GM12864 (cell line): ENCODE results near the gene DSPP.
"Not testable (repeated sequence)": the region's sequence is repeated elsewhere in the genome, so short reads cannot be mapped to it uniquely, and the experiment has no call there.

Experiments
- DNase-seq: peaks from one replicate; pipeline ENCODE4 v3.0.0-alpha.2; 2011; ENCODE audit warnings: low read depth
- H3K4me3 ChIP-seq: 2 replicates; pipeline ENCODE4 v1.5.1; 2011; ENCODE audit warnings: mild to moderate bottlenecking, low read depth, low read length, control low read depth
- TF ChIP-seq, protein P1 (sequence below): IDR thresholded peaks from 2 replicates; pipeline ENCODE4 v1.5.1; 2011; ENCODE audit warnings: low read depth, mild to moderate bottlenecking, moderate library complexity, low read length, control low read depth, inconsistent platforms; ENCODE audit errors: missing control alignments

DSPP gene

DNA sequence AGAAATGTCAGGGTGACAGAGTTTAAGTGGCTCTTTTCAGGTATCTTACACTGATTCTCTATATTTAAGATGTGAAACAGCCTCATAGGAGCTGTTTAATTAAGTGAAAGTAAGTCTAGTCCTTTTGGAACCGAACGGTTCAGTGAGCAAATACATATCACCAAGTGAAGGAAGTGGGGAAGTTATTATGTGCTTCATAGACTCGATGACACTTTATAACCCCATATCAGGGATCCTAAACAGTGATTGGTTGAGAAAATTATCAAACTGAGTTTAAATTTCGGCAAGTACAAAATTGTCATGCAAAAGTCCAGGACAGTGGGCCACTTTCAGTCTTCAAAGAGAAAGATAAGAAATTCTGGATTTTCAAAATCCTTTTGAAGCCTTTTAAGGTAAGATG, at the start of gene DSPP:
TSS of gene DSPP (plus strand) at position 301 of the 400 bp plus-strand sequence. CDS start 2,380 bp downstream, outside the sequence.
- H3K4me3 ChIP-seq: no peak within 1 kb of the TSS
- TF ChIP-seq, protein P1, sequence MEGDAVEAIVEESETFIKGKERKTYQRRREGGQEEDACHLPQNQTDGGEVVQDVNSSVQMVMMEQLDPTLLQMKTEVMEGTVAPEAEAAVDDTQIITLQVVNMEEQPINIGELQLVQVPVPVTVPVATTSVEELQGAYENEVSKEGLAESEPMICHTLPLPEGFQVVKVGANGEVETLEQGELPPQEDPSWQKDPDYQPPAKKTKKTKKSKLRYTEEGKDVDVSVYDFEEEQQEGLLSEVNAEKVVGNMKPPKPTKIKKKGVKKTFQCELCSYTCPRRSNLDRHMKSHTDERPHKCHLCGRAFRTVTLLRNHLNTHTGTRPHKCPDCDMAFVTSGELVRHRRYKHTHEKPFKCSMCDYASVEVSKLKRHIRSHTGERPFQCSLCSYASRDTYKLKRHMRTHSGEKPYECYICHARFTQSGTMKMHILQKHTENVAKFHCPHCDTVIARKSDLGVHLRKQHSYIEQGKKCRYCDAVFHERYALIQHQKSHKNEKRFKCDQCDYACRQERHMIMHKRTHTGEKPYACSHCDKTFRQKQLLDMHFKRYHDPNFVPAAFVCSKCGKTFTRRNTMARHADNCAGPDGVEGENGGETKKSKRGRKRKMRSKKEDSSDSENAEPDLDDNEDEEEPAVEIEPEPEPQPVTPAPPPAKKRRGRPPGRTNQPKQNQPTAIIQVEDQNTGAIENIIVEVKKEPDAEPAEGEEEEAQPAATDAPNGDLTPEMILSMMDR: no peak
- no peak for DNase-seq

DNA sequence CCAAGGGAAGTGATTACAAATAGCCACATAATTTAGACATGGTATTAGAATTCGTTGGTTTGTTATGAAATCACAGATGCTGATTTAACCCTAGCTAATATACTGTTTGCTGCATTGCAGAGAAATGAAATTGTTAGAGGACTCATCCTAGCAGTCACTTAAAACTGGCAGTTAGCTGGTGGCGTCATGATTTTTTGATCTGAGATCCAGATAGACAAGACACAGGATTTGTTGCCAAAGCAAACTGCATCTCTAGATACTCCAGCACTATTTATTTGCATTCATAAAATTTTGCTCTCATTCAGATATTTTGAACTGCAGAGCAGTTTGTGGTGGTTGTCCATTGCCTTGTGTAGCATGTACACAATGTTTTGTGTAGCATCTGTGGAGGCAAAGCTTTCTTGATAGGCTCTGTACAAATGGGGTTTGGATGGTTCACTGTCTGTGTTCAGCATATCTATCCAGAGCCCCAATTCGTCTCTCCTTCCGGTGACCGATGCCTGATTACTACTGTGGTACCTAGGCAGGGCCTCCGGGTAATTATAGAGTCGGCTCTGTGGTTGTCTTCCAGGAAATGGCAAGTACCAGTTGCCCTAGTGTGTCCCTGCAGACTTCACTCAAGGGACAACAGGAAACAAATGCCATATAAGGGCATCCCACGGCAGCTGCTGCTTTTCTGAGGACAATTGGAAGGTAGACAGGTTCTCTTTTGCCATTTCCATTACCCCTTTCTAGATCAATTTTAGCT, 49.1 kb upstream of the DSPP start:
- DNase-seq: peak; percentile 33
- H3K4me3 ChIP-seq: no peak overlapping the region
- TF ChIP-seq, protein P1: no peak

DNA sequence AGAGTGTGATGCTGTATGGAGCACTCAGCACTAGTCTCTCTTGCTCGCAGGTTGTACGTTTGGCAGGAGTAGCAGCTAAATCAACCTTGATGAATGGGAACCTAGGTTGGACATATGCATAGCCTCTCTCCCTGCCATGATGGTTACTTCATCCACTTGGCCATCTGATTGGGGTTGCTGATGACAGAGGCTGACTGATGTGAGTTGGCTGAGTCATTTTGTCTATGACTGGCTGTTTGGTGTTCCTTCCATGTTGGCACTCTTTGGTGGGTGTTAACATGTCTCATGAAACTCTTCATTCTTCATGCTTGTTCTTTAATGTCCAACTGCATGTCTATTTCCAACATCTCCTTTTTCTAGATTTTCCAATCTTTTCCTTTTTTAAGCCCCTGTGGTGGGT, 47.5 kb upstream of the DSPP start:
- no peak for DNase-seq
- TF ChIP-seq, protein P1: no peak
- H3K4me3 ChIP-seq: no peak overlapping the region

DNA sequence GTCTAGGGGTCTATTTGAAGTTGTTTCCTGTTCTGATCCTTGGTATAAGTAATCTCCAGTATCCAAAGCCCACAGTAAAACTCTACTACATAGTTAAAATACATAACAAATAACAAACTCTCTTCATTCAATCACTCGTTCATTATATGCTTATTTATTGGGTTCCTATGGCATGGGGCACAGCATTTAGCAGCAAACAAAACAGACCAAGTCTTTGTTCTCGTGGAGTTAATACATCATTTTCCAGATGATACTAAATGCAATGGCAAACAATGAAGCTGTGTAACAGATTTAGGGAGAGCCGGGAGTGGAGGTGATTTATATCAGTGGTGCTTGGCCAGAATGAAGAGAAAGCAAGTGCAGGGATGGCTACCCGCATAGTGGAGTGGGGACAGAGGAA, 42.6 kb upstream of the DSPP start:
- DNase-seq: no peak
- no peak overlapping the region for H3K4me3 ChIP-seq
- TF ChIP-seq, protein P1: no peak

DNA sequence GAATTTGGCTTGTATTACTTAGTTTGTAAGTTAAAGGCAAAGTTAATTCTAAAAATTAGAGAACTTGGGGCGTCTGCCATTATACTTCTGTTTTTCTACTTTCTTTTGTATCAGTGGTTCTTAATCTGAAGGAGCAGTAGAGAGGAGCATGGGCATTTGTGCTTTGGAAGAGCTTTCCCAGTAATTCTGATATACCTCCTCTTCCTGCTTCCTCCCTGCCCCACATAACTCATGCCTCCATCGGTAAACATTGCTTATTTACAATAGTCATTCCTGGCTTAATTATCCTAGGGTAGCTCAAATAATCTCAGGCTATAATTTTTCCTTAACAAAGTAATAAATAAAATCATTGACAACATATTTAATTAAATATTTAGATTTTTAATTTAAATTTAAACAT, 42.1 kb upstream of the DSPP start:
- DNase-seq: no peak
- TF ChIP-seq, protein P1: no peak
- H3K4me3 ChIP-seq: no peak overlapping the region

DNA sequence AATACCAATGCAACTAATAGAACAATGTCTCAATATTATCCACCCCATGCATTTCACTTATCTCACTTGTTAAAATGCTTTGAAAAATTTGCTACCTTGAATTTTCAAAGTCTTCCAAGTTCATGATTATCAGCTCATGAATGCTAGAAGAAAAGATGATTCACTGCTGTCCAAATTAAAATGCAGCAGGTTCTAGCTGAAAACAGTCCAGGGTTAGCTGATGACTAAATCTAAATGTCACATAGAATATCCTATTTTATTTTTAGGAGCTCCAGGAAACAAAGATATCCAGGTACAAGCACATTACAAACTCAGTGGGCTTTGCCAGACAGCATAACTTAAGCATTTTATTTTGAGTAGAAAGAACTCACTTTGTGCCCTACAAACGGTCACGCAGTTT, 41.1 kb upstream of the DSPP start:
- no peak for DNase-seq
- H3K4me3 ChIP-seq: no peak overlapping the region
- TF ChIP-seq, protein P1: no peak

DNA sequence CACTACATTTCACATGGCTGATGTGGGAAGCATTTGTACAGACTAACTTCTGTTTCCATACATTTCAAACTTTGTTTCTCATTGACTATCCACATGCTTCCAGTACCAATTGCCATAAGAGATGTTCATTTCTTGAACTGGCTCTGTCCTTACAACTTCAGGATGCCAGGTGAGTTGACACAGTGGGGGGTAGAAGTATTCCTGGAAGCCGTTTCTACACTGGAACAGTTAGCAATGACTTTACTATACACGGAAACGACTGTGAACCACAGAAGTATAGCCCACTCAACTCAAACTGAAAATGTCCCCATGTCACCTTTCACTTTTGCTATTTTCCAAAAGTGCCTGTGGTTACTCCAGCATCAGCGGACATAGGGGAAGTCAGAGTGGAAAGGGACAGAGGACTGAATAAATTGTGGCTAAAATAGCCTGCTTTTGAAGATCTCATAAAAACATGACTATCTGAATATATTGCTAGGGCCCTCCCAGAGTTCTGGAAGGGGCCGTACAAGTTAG, 38.0 kb upstream of the DSPP start:
- TF ChIP-seq, protein P1: no peak
- H3K4me3 ChIP-seq: no peak overlapping the region
- no peak for DNase-seq

DNA sequence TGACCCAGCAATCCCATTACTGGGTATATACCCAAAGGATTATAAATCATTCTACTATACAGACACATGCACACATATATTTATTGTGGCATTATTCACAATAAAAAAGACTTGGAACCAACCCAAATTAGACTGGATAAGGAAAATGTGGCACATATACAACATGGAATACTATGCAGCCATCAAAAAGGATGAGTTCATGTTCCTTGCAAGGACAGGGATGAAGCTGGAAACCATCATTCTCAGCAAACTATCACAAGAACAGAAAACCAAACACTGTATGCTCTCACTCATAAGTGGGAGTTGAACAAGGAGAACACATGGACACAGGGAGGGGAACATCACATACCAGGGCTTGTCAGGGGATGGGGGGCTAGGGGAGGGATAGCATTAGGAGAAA, 34.0 kb upstream of the DSPP start:
- DNase-seq, H3K4me3 ChIP-seq: not testable (repeated sequence)
